HG03457 (cell line): ENCODE measurements around the gene CENPP.

Source experiments
- ATAC-seq: cut with Tn5 transposase; IDR thresholded peaks from one replicate; pipeline ENCODE4 v1.9.1; 2021; ENCODE audit warnings: moderate number of reproducible peaks; ENCODE audit not compliant: unreplicated experiment

The CENPP gene

DNA sequence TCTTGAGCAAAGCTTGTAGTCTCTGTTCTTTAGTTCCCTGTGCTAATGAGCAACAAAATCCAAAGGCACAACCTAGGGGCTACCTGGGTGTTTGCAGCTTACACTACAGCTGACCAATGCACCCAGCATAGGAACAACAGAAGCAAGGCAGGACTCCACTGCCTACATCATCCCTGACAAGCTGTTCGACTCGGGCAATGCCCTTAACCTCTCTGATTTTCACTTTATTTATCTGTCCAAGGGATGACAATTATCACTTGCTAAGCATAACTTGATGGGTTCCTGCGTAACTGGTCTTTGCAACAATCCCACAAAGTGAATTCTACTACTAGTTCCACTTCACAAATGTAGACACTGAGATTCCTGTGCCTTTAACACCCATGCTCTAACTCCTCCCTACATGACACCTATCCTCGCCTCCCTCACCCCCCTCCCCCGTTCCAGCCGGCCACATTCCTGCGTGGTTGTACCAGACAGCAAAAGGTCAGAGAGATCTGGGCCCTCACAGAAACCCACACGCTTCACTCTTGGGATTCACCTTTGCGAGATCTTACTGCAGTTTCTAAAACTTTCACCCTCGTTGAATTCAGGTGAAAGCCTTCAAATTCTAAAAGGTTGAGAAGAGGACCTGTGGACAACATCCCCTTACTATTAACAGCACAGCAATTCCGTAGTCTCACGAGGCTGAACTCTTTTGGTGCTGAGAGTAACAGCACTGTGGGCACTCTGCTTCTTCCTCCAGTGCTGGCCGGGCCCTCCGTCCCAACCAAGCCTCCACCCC, 343.2 kb downstream of the CENPP start:
- ATAC-seq = no peak

DNA sequence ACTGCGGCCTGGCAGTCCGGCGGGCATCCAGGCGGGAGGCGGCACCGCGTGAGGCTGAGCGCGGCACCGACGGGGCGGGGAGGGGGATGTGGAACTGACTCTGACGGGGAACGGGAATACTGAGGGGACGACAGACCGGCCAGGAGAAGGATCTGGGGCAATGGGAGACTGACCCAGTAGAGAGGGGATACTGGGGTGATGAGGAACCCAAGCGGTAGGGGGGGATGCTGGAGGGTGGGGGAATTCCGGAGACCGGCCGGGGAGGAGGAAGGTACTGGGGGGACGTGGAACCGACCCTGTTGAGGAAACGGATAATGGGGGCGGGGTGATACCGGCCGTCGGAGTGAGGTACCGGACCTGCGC, 343.8 kb downstream of the CENPP start:
- ATAC-seq = no peak
